Stimulated activated CD8-positive, alpha-beta memory T cell treated with anti-CD3 and anti-CD28 coated beads, Interleukin-7, amount 100 ng/mL, for 4 hours (primary cell): Measurements from ENCODE around the gene TMEM116.
"Not testable (repeated sequence)": the region's sequence is repeated elsewhere in the genome, so short reads cannot be mapped to it uniquely, and the experiment has no call there.

Experiments used
- DNase-seq, 2 donors: peaks; one replicate each; pipeline ENCODE4 v3.0.0-alpha.2; 2020; ENCODE audit warnings: low read depth in 2 of 2

The TMEM116 gene

GRCh38 chr12:112009596-112009995 lies 3.4 kb downstream of the TMEM116 start:
- not testable (repeated sequence) for DNase-seq

DNA sequence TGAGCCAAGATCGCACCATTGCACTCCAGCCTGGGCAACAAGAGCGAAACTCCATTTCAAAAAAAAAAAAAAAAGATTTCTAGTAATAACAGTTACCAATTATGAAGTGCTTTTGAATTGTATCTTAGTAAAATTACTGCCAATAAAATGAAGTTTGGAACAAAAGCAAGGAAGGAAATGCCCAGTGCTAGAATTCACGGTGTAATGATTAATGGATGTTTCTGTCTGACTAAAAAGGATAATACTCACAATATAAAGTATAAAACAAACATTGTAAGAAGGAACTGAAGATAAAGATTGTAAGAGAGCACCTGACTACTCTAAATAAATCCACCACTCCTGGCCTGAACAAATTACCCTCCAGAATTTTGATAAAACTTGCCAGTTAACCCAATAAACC lies 4.0 kb downstream of the TMEM116 start:
- DNase-seq: no peak

- no peak for DNase-seq
Measured at GRCh38 chr12:112007945-112008344, 5.0 kb downstream of the TMEM116 start.

GRCh38 chr12:112005419-112006395 lies 7.3 kb downstream of the TMEM116 start:
- no peak for DNase-seq

DNA sequence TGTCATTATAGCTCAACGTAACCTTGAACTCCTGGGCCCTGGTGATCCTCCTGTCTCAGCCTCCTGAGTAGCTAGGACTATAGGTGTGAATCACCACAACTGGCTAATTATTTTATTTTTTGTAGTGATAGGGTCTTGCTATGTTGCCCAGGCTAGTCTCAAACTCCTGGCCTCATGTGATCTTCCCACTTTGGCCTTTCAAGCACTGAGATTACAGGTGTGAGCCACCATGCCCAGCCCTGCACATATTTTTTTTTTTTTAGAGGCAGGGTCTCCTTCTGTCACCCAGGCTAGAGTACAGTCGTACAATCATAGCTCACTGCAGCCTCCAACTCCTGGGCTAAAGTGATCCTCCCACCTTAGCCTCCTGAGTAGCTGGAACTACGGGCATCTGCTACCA lies 8.9 kb downstream of the TMEM116 start:
- DNase-seq: no peak

GRCh38 chr12:112001576-112001975 lies 11.4 kb downstream of the TMEM116 start:
- no peak for DNase-seq

- DNase-seq: no peak
Measured at GRCh38 chr12:112000820-112001219, 12.1 kb downstream of the TMEM116 start.

- DNase-seq: not testable (repeated sequence)
Measured at GRCh38 chr12:111999129-111999528, 13.8 kb downstream of the TMEM116 start.

- DNase-seq: no peak
Measured at GRCh38 chr12:111998015-111998414, 14.9 kb downstream of the TMEM116 start.

DNA sequence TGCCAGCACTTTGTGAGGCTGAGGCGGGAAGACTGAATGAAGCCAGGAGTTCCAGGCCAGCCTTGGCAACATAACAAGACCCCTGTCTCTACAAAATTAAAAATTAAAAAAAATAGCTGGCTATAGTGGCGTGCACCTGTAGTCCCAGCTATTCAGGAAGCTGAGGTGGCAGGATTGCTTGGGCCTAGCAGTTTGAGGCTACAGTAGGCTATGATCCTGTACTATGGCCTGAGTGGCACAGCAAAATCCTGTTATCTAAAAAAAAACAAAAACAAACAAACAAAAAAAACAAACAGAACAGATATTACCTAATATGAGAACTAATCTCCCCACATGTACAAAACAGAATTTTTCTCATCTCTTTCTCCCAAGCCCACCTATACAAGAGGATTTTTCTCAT lies 15.7 kb downstream of the TMEM116 start:
- no peak for DNase-seq

- DNase-seq: no peak
Measured at GRCh38 chr12:111995782-111996480, 17.0 kb downstream of the TMEM116 start.

DNA sequence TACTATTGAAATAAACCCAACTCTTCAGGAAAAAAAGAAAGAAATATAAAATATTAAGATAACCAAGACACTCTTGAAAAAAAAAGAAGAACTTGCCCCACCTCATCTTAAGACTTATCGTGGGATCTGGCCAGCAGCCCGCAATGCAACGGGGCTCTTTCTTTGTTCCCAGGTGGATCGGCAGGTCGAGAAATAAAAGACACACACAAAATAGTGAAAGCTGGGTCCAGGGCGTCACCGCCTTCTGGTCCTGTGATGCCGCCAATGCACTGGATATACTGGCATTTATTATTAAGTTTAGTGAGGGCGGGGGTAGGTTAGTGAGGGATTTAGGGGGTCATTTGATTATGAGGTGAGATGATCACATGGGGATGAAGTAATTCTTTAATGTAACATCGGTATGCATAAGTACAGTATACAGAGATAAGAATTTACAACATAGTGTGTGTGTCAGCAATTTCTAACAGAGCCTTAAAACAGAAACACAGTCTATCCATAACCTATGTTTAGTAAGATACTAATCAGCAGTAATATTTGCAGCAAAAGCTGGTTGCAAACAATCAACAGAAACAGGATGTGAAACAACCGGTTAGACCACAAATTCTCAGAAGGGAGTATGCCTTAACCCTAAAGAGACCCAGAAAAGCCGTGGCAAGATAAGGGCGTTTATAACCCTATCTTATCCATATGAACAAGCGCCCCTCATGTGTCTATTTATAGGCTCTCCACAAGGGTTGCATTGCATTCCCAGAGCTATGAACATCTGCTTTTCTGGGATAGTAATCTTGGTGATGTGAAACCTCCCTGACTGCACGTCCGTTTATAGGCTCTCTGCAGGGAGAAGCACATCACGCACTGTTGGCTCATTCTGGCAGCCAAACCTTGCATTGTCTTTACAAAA lies 18.5 kb downstream of the TMEM116 start:
- DNase-seq: not testable (repeated sequence)

GRCh38 chr12:111993292-111994150 lies 19.4 kb downstream of the TMEM116 start:
- no peak for DNase-seq

GRCh38 chr12:111992464-111992863 lies 20.5 kb downstream of the TMEM116 start:
- no peak for DNase-seq

DNA sequence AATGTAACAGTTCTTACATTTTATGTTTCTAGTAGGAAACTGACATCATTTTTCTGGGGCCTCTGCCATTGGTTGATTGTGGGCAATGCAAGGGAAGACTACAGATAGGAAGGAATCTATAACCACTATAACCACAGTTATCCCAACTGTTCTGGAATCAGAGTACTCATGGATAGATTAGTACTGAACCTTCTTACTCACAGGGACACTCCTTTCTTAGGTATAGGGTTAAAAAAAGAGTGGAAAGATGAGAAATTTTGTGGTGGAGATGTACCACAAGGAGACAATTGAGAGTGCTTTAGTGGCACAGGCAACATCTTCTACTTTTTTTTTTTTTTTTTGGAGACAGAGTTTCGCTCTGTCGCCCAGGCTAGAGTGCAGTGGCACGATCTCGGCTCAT lies 21.0 kb downstream of the TMEM116 start:
- DNase-seq: no peak

DNA sequence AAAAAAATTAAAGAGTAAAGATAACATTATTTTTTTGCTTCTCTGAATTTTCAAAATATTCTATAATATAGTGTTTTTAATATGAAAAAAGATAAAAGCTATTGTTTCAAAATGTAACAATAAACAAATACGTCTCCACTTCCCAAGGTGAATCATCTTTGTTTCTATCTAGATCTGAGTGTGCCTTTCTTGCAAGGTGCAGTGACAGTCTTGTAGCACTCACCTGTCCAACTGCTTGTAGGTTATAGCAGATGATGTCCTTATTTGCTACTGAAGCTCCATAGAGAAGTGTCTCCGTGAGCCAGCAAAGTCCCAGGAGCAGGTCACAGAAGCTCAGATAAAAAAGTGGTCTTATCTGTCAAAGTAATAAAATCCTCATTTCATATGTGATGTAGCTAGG lies 21.4 kb downstream of the TMEM116 start:
- no peak for DNase-seq

DNA sequence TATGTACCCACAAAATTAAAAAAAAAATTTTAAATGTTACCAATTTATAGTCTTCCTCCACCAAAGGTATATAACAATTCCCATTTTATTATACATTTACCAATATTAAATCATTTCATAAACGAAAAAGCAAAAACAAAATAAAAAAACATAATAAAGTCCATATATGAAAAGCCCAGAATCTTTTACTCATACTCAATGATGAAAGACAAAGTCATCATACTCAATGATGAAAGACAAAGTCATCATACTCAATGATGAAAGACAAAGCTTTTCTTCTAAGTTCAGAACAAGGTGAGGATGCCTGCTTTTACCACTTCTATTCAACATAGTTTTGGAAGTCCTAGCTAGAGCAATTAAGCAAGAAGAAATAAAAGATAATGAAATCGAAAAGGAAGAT lies 28.1 kb downstream of the TMEM116 start:
- no peak for DNase-seq

DNA sequence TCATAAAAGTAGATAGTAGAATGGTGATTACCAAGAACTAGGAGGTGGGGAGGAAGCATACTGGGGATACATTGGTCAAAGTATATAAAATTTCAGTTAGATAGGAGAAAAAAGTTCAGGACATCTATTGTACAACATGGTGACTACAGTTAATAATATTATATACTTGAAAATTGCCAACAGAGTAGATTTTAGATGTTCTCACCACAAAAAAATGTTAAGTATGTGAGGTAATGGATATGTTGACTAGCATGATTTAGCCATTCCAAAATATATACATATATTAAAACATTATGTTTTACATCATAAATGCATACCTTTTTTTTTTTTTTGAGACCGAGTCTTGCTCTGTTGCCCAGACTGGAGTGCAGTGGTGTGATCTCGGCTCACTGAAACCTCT lies 31.0 kb downstream of the TMEM116 start:
- no peak for DNase-seq

DNA sequence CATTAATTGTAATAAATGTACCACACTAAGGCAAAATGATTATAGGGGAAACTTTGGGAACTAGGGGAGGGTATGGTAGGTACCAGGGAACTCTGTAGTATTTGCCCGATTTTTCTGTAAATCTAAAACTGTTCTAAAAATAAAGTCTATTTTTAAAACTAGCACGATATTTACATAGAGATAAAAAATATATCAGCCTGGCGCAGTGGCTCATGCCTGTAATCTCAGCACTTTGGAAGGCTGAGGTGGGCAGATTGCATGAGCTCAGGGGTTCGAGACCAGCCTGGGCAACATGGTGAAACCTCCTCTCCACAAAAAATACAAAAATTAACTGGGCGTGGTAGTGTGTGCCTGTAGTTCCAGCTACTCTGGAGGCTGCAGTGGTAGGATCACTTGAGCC lies 32.4 kb downstream of the TMEM116 start:
- DNase-seq: no peak

DNA sequence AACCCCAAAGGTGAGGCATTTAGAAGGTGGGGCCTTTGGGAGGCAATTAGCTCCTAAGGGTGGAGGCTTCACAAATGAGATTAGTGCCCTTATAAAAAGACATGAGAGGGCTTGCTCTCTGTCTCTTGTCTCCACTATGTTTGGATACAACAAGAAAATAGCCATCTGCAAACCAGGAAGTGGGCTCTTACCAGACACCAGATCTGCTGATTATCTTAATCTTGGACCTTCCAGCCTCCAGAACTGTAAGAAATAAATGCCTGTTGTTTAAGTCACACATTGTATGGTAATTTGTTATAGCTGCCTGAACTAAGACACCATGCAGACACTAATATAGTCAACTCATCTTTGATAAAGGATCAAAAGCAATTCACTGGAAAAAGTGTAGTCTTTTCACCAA lies 34.4 kb downstream of the TMEM116 start:
- no peak for DNase-seq

- DNase-seq: no peak
Measured at GRCh38 chr12:111976860-111977259, 36.1 kb downstream of the TMEM116 start.
